ENCODE data around the gene TBATA.

Gene TBATA

DNA sequence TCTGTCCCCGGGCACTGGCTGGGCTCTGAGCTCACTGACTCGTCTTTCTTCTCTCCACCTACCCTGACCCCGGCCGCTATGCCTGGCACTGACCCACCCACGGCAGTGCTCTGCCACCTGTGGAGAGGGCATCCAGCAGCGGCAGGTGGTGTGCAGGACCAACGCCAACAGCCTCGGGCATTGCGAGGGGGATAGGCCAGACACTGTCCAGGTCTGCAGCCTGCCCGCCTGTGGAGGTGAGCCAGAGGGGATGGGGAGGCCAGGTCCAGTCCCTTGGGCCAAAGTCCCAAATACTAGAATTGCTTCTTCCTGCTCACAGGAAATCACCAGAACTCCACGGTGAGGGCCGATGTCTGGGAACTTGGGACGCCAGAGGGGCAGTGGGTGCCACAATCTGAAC lies 27.3 kb downstream of the TBATA start (continued):
- TF ChIP-seq, protein P1, sequence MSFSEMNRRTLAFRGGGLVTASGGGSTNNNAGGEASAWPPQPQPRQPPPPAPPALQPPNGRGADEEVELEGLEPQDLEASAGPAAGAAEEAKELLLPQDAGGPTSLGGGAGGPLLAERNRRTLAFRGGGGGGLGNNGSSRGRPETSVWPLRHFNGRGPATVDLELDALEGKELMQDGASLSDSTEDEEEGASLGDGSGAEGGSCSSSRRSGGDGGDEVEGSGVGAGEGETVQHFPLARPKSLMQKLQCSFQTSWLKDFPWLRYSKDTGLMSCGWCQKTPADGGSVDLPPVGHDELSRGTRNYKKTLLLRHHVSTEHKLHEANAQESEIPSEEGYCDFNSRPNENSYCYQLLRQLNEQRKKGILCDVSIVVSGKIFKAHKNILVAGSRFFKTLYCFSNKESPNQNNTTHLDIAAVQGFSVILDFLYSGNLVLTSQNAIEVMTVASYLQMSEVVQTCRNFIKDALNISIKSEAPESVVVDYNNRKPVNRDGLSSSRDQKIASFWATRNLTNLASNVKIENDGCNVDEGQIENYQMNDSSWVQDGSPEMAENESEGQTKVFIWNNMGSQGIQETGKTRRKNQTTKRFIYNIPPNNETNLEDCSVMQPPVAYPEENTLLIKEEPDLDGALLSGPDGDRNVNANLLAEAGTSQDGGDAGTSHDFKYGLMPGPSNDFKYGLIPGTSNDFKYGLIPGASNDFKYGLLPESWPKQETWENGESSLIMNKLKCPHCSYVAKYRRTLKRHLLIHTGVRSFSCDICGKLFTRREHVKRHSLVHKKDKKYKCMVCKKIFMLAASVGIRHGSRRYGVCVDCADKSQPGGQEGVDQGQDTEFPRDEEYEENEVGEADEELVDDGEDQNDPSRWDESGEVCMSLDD (tag by site-specific recombination; IDR thresholded peaks at IDR 0.05) = no peak
- 0 out of 2 replicates have a peak, but pooled peaks have one; percentile 23 for TF ChIP-seq SCRT2 (tag by site-specific recombination; IDR thresholded peaks at IDR 0.05)
- TF ChIP-seq ZNF341 (tag by site-specific recombination; IDR thresholded peaks at IDR 0.05; ENCODE audit: low read depth) = no peak
- TF ChIP-seq ZNF121 (tag by site-specific recombination; IDR thresholded peaks at IDR 0.05) = no peak
- no peak for TF ChIP-seq ZNF658 (tag by site-specific recombination; IDR thresholded peaks at IDR 0.05)
- peak; percentile 53; the same call in 1 of the 2 replicates for TF ChIP-seq SCRT1 (tag by site-specific recombination; IDR thresholded peaks at IDR 0.05; ENCODE audit: borderline replicate concordance)

DNA sequence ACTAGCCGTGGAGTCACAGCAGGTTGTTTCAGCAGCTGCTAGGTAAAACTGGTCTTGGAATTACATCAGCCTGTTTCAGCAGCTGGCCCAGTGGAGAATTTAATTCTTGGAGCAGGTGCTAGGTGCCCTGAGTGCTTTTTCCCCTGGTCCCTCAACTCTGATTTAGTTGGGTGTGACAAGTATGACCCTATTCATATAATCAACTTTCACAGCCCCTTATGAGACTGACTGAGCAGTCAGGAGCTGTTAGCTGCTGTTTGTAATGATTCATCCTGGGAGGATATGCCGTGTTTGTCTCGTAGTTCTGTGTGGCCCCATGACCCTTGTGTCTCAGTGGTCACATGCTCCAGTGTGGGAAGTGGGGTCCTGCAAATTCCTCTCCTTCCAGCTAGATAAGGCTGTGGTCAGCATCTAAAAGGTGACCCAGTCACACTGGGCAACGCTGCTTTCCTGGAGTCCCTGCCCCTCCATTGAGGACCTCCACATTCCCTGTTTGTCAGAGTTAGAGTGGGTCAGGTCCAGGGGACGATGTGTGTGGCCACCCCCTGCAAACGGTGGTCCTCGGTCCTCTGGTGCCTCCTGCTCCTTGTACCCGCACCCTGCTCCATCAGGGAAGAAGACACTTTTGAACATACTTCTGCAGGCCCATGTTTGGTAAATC lies 28.3 kb downstream of the TBATA start:
- Histone ChIP-seq H3K9me3 (ENCODE audit: control insufficient read depth, insufficient read depth, low read depth, low read length) (no peaks in the 10 kb centered on the region), H3K4me3 (ENCODE audit: low read depth, low read length) (no peak overlapping the region), H3K36me3 (ENCODE audit: control insufficient read depth in 2 of 2, insufficient read depth in 1 of 2, low read length in 2 of 2) (no peaks in the 10 kb centered on the region), H3K27ac (ENCODE audit: extremely low read depth, low read depth, low read length) (no peak overlapping the region), H3K4me1 (ENCODE audit: control insufficient read depth, insufficient read depth, low read length) (no peaks in the 10 kb centered on the region)
- ChIA-PET CTCF (interaction anchor here (0.6 to 1.9 kb wide), 5 partner anchors 134 to 295 kb away, joined by 3 to 8 read pairs (median 4); no protein-coding TSS in a partner anchor), POLR2A (no interaction called here)
- no peak for TF ChIP-seq ZNF426 (tag by site-specific recombination; IDR thresholded peaks at IDR 0.05)
- TF ChIP-seq, protein P2, sequence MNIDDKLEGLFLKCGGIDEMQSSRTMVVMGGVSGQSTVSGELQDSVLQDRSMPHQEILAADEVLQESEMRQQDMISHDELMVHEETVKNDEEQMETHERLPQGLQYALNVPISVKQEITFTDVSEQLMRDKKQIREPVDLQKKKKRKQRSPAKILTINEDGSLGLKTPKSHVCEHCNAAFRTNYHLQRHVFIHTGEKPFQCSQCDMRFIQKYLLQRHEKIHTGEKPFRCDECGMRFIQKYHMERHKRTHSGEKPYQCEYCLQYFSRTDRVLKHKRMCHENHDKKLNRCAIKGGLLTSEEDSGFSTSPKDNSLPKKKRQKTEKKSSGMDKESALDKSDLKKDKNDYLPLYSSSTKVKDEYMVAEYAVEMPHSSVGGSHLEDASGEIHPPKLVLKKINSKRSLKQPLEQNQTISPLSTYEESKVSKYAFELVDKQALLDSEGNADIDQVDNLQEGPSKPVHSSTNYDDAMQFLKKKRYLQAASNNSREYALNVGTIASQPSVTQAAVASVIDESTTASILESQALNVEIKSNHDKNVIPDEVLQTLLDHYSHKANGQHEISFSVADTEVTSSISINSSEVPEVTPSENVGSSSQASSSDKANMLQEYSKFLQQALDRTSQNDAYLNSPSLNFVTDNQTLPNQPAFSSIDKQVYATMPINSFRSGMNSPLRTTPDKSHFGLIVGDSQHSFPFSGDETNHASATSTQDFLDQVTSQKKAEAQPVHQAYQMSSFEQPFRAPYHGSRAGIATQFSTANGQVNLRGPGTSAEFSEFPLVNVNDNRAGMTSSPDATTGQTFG (tag by site-specific recombination; IDR thresholded peaks at IDR 0.05; ENCODE audit: borderline replicate concordance) = no peak
- TF ChIP-seq ZFHX2 (tag by site-specific recombination; conservative IDR thresholded peaks at IDR 0.05) = no peak
- no peak for TF ChIP-seq MYNN (tag by site-specific recombination; IDR thresholded peaks at IDR 0.05; ENCODE audit: borderline replicate concordance)
- no peak for TF ChIP-seq REPIN1 (tag by site-specific recombination; IDR thresholded peaks at IDR 0.05; ENCODE audit: low read depth)
- TF ChIP-seq, protein P3, sequence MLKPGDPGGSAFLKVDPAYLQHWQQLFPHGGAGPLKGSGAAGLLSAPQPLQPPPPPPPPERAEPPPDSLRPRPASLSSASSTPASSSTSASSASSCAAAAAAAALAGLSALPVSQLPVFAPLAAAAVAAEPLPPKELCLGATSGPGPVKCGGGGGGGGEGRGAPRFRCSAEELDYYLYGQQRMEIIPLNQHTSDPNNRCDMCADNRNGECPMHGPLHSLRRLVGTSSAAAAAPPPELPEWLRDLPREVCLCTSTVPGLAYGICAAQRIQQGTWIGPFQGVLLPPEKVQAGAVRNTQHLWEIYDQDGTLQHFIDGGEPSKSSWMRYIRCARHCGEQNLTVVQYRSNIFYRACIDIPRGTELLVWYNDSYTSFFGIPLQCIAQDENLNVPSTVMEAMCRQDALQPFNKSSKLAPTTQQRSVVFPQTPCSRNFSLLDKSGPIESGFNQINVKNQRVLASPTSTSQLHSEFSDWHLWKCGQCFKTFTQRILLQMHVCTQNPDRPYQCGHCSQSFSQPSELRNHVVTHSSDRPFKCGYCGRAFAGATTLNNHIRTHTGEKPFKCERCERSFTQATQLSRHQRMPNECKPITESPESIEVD (tag by site-specific recombination; IDR thresholded peaks at IDR 0.05) = no peak
- no peak for TF ChIP-seq ZNF391 (tag by site-specific recombination; IDR thresholded peaks at IDR 0.05; ENCODE audit: borderline replicate concordance, low read depth)
- TF ChIP-seq ZFP37 (tag by site-specific recombination; IDR thresholded peaks at IDR 0.05) = no peak
- TF ChIP-seq, protein P1 (tag by site-specific recombination; IDR thresholded peaks at IDR 0.05) = no peak
- no peak for TF ChIP-seq SCRT2 (tag by site-specific recombination; IDR thresholded peaks at IDR 0.05)
- TF ChIP-seq ZNF514 (tag by site-specific recombination; IDR thresholded peaks at IDR 0.05) = no peak
- no peak for TF ChIP-seq KLF16 (tag by site-specific recombination; IDR thresholded peaks at IDR 0.05)
